Left cardiac atrium (tissue), 4 donors: Measurements from ENCODE around the gene DLGAP1. TPM values are rescaled to one million over a fixed set of nuclear protein-coding genes. Genes with fewer than 3 reads are reported as not detected.
"Not testable (repeated sequence)": the region's sequence is repeated elsewhere in the genome, so short reads cannot be mapped to it uniquely, and the experiment has no call there.

Source experiments
- ATAC-seq, 2 donors: fragments of 200-7000 bp; cut with Tn5 transposase; one replicate each; pipeline ENCODE4 v1.9.1; 2020; ENCODE audit warnings: mild to moderate bottlenecking in 2 of 2, moderate library complexity in 2 of 2
- DNase-seq: peaks from one replicate; pipeline ENCODE4 v3.0.0-alpha.2; 2020
- intact Hi-C, 2 donors: fragments of 100-400 bp; cut with DNase I; formaldehyde crosslinking; loops; one replicate each; pipeline versions ENCODE4 v1.14.1 to v1.15.1; 2022 to 2023
- total RNA-seq, 2 donors: library from RNA; stranded (reverse); fragmentation: NEBNext Ultra II Directional; extraction: Animal tissue kit (Norgen Biotek cat#: 25700); gene quantifications; one replicate each; pipeline ENCODE4 v1.2.1, GENCODE V29; 2021
- donor health status: DM: no; HTN: yes; CAD: no.
- donor health status: DM: no; HTN: yes; CAD: no; lungs with severe emphysema.
- donor health status: DM: yes; HTN: yes; CAD: no.
- donor health status: Dilated cardiomyopathy.

Gene DLGAP1
- total RNA-seq, 2 donors from 2014 or later, result 0.29 to 0.47 TPM

- ATAC-seq (peak in 1 of 2 donors; percentile 72), DNase-seq (no peak)
- intact Hi-C loops, result no loop called here
Observed at GRCh38 chr18:3713166-3713565, 741.9 kb downstream of the DLGAP1 start.

- DNase-seq (no peak), ATAC-seq (no peak)
- intact Hi-C loops, result no loop called here
Observed at GRCh38 chr18:3712491-3712890, 742.6 kb downstream of the DLGAP1 start.

- intact Hi-C loops, result no loop called here
- peak; percentile 58 to 82 for ATAC-seq
- peak; percentile 57 for DNase-seq
Observed at GRCh38 chr18:3710712-3711301, 744.3 kb downstream of the DLGAP1 start.

GRCh38 chr18:3709205-3709604, 745.9 kb downstream of the DLGAP1 start:
- intact Hi-C loops, result no loop called here
- DNase-seq (no peak), ATAC-seq (no peak)

GRCh38 chr18:3706279-3707097, 748.6 kb downstream of the DLGAP1 start:
- DNase-seq, result no peak
- intact Hi-C loops, result no loop called here
- peak in 1 of 2 donors; percentile 32 for ATAC-seq

- intact Hi-C loops, result loop anchor here in 1 of 2 donors (5.0 kb wide), 1 partner anchor 293 kb away; no protein-coding TSS in a partner anchor
- ATAC-seq (peak; percentile 48 to 72), DNase-seq (no peak)
Observed at GRCh38 chr18:3704556-3705344, 750.4 kb downstream of the DLGAP1 start.

GRCh38 chr18:3703732-3704176, 751.4 kb downstream of the DLGAP1 start:
- ATAC-seq, result peak; percentile 70 to 85
- intact Hi-C loops, result loop anchor here in 1 of 2 donors (5.0 kb wide), 1 partner anchor 294 kb away; no protein-coding TSS in a partner anchor
- peak; percentile 63 for DNase-seq

- ATAC-seq, result peak; percentile 44 to 65
- DNase-seq, result peak; percentile 35
- intact Hi-C loops, result loop anchor here in 1 of 2 donors (5.0 kb wide), 1 partner anchor 297 kb away; no protein-coding TSS in a partner anchor
Observed at GRCh38 chr18:3699707-3700567, 755.2 kb downstream of the DLGAP1 start.

- ATAC-seq, intact Hi-C loops, DNase-seq: not testable (repeated sequence)
Observed at GRCh38 chr18:3694030-3694778, 760.9 kb downstream of the DLGAP1 start.

GRCh38 chr18:3693410-3693809, 761.7 kb downstream of the DLGAP1 start:
- intact Hi-C loops, result no loop called here
- ATAC-seq, result no peak
- DNase-seq, result no peak

GRCh38 chr18:3692691-3693090, 762.4 kb downstream of the DLGAP1 start:
- intact Hi-C loops, result no loop called here
- ATAC-seq (no peak), DNase-seq (no peak)

GRCh38 chr18:3692113-3692621, 762.9 kb downstream of the DLGAP1 start:
- DNase-seq (no peak), ATAC-seq (no peak)
- intact Hi-C loops, result no loop called here

GRCh38 chr18:3691705-3692104, 763.4 kb downstream of the DLGAP1 start:
- intact Hi-C loops, result no loop called here
- no peak for ATAC-seq
- DNase-seq, result no peak

- DNase-seq (no peak), ATAC-seq (no peak)
- intact Hi-C loops, result no loop called here
Observed at GRCh38 chr18:3690764-3691066, 764.4 kb downstream of the DLGAP1 start.

GRCh38 chr18:3689986-3690763, 764.9 kb downstream of the DLGAP1 start:
- no peak for ATAC-seq
- DNase-seq, result no peak
- intact Hi-C loops, result no loop called here

- intact Hi-C loops, result no loop called here
- no peak for ATAC-seq
Observed at GRCh38 chr18:3689091-3689490, 766.0 kb downstream of the DLGAP1 start.

GRCh38 chr18:3688690-3689089, 766.4 kb downstream of the DLGAP1 start:
- DNase-seq, result no peak
- intact Hi-C loops, result no loop called here

More at GRCh38 chr18:3689091-3689490, 766.0 kb downstream of the DLGAP1 start:
- DNase-seq, result no peak

More at GRCh38 chr18:3688690-3689089, 766.4 kb downstream of the DLGAP1 start:
- ATAC-seq, result no peak
